SK-N-SH (cell line): Measurements from ENCODE around the gene USP36. TPM values are rescaled to one million over a fixed set of nuclear protein-coding genes. Genes with fewer than 3 reads are reported as not detected.
"Not testable (repeated sequence)": the region's sequence is repeated elsewhere in the genome, so short reads cannot be mapped to it uniquely, and the experiment has no call there.

Experiments used
- CTCF ChIA-PET: fragments of 300-600, 350-600 bp; formaldehyde crosslinking; extraction: SDS; loops from one replicate; lab custom pipeline; 2021; lab: Yijun Ruan, JAX
- POLR2A ChIA-PET: fragments of 350-600 bp; sonication (Branson Sonifier 250); formaldehyde crosslinking; extraction: SDS; loops from one replicate; lab custom pipeline; 2020; ENCODE audit warnings: antibody characterized with exemption, inconsistent platforms; lab: Yijun Ruan, JAX
- DNase-seq: peaks from one replicate; pipeline ENCODE4 v3.0.0; 2012
- H2AFZ ChIP-seq: fragments of 200-600 bp; sonication (generic); 2 replicates; pipeline ENCODE4 v1.8.1; 2016; ENCODE audit warnings: antibody characterized with exemption, mild to moderate bottlenecking, low read depth
- H3F3A ChIP-seq: fragments of 200-600 bp; sonication (generic); replicated peaks from 2 replicates; pipeline ENCODE3; 2016; ENCODE audit warnings: antibody characterized with exemption, mild to moderate bottlenecking; ENCODE audit not compliant: insufficient read depth
- H3K27ac ChIP-seq, 2 experiments: fragments of 200-500 bp in 1 of 2; fragments of 200-600 bp in 1 of 2; sonication (Bioruptor generic) in 1 of 2; sonication (generic), shearing (Covaris generic) in 1 of 2; 2 replicates each; pipeline versions ENCODE4 v1.5.1 to v1.6.1; 2014 to 2016; ENCODE audit warnings: low read depth in 2 of 2, inconsistent platforms in 1 of 2, low read length in 1 of 2, mild to moderate bottlenecking in 1 of 2, mixed read lengths in 1 of 2
- H3K27me3 ChIP-seq: fragments of 200-600 bp; sonication (generic), shearing (Covaris generic); 2 replicates; pipeline ENCODE4 v1.6.1; 2016; ENCODE audit warnings: mixed run types; ENCODE audit not compliant: insufficient read depth
- H3K36me3 ChIP-seq, 2 experiments: fragments of 200-500 bp in 1 of 2; fragments of 200-600 bp in 1 of 2; sonication (Bioruptor generic) in 1 of 2; sonication (generic) in 1 of 2; replicated peaks in 1 of 2; 2 replicates each; pipeline versions ENCODE3 to v1.5.1; 2014 to 2016; ENCODE audit warnings: low read length in 1 of 2, mild to moderate bottlenecking in 1 of 2; ENCODE audit not compliant: insufficient read depth in 2 of 2, control insufficient read depth in 1 of 2
- H3K4me1 ChIP-seq, 2 experiments: fragments of 200-500 bp in 1 of 2; fragments of 200-600 bp in 1 of 2; sonication (Bioruptor generic) in 1 of 2; sonication (generic), shearing (Covaris generic) in 1 of 2; 2 replicates each; pipeline versions ENCODE4 v1.5.1 to v1.6.1; 2014 to 2016; ENCODE audit warnings: low read depth in 1 of 2, low read length in 1 of 2, mixed run types in 1 of 2; ENCODE audit not compliant: insufficient read depth in 2 of 2, control insufficient read depth in 1 of 2
- H3K4me2 ChIP-seq: fragments of 200-600 bp; sonication (generic), shearing (Covaris generic); 2 replicates; pipeline ENCODE4 v1.6.1; 2017; ENCODE audit warnings: mixed run types
- H3K4me3 ChIP-seq, 2 experiments: fragments of 200-500 bp in 1 of 2; fragments of 200-600 bp in 1 of 2; sonication (Bioruptor generic) in 1 of 2; sonication (generic), shearing (Covaris generic) in 1 of 2; 2 replicates each; pipeline versions ENCODE4 v1.5.1 to v1.8.1; 2014 to 2016; ENCODE audit warnings: low read depth in 2 of 2, inconsistent platforms in 1 of 2, low read length in 1 of 2, mild to moderate bottlenecking in 1 of 2, mixed read lengths in 1 of 2, moderate library complexity in 1 of 2
- H3K79me2 ChIP-seq: fragments of 200-600 bp; sonication (generic); 2 replicates; pipeline ENCODE4 v1.8.1; 2017; ENCODE audit warnings: mild to moderate bottlenecking; ENCODE audit not compliant: insufficient read depth
- H3K9ac ChIP-seq: fragments of 200-600 bp; sonication (generic); 2 replicates; pipeline ENCODE4 v1.6.1; 2017; ENCODE audit warnings: mixed run types
- H3K9me2 ChIP-seq: fragments of 200-600 bp; sonication (generic); 2 replicates; pipeline ENCODE4 v1.6.1; 2017; ENCODE audit warnings: mixed run types
- H3K9me3 ChIP-seq: fragments of 200-600 bp; sonication (generic); 2 replicates; pipeline ENCODE4 v1.6.1; 2017; ENCODE audit warnings: mixed run types, mild to moderate bottlenecking, moderate library complexity
- H4K20me1 ChIP-seq: fragments of 200-600 bp; sonication (generic); 2 replicates; pipeline ENCODE4 v1.6.1; 2017; ENCODE audit warnings: mild to moderate bottlenecking, mixed run types; ENCODE audit not compliant: insufficient read depth
- CHD2 ChIP-seq: fragments of 150-350 bp; IDR thresholded peaks from 2 replicates; pipeline ENCODE4 v1.6.1; 2018; ENCODE audit warnings: low read length; ENCODE audit not compliant: partially characterized antibody
- FOSL2 ChIP-seq: IDR thresholded peaks from 2 replicates; pipeline ENCODE4 v1.4.0; 2012; ENCODE audit warnings: low read depth, mild to moderate bottlenecking, moderate library complexity, borderline replicate concordance
- GABPA ChIP-seq: IDR thresholded peaks from 2 replicates; pipeline ENCODE4 v1.4.0; 2012; ENCODE audit warnings: low read depth, mild to moderate bottlenecking
- GATA2 ChIP-seq: sonication (generic); formaldehyde crosslinking; IDR thresholded peaks from 2 replicates; pipeline ENCODE4 v1.5.0; 2020; ENCODE audit warnings: mild to moderate bottlenecking, missing genetic modification reagents
- MEF2A ChIP-seq: IDR thresholded peaks from 2 replicates; pipeline ENCODE4 v1.4.0; 2012; ENCODE audit warnings: low read depth, borderline replicate concordance
- NFIC ChIP-seq: IDR thresholded peaks from 2 replicates; pipeline ENCODE4 v1.4.0; 2012; ENCODE audit warnings: borderline replicate concordance
- RAD21 ChIP-seq: IDR thresholded peaks from 2 replicates; pipeline ENCODE4 v1.6.1; 2012; ENCODE audit warnings: mild to moderate bottlenecking, low read length
- RCOR1 ChIP-seq: fragments of 150-350 bp; IDR thresholded peaks from 2 replicates; pipeline ENCODE4 v1.6.1; 2017; ENCODE audit warnings: antibody characterized with exemption, low read length
- SIN3A ChIP-seq: IDR thresholded peaks from 2 replicates; pipeline ENCODE4 v1.6.1; 2012; ENCODE audit warnings: low read depth, mild to moderate bottlenecking, low read length, moderate library complexity, borderline replicate concordance
- SMC3 ChIP-seq: IDR thresholded peaks from 2 replicates; pipeline ENCODE4 v1.6.1; 2012; ENCODE audit warnings: low read depth, low read length, improper control_type of control experiment
- TAF1 ChIP-seq: IDR thresholded peaks from 2 replicates; pipeline ENCODE4 v1.6.1; 2012; ENCODE audit warnings: low read depth, mild to moderate bottlenecking, low read length, moderate library complexity, borderline replicate concordance
- YY1 ChIP-seq: IDR thresholded peaks from 2 replicates; pipeline ENCODE4 v1.4.0; 2012; ENCODE audit warnings: low read depth, mild to moderate bottlenecking
- WGBS: methylation state at CpG from one replicate; pipeline ENCODE4 v1.1.6; 2017; ENCODE audit warnings: low lambda C conversion rate; 5-methylcytosine and 5-hydroxymethylcytosine counted together
- polyA plus RNA-seq, 3 experiments: library from polyadenylated mRNA; depleted of rRNA; stranded (reverse); fragments of >200 nt; gene quantifications; 2 replicates each; pipeline ENCODE4 v1.2.3, GENCODE V29; 2012
- TF ChIP-seq, protein P1 (sequence below): IDR thresholded peaks from 2 replicates; pipeline ENCODE4 v1.4.0; 2012; ENCODE audit warnings: low read depth, borderline replicate concordance
- TF ChIP-seq, protein P2 (sequence below): fragments of 200-600 bp; sonication (generic); IDR thresholded peaks from 2 replicates; pipeline ENCODE4 v1.6.1; 2017; ENCODE audit warnings: antibody characterized with exemption, mild to moderate bottlenecking, moderate library complexity
- TF ChIP-seq, protein P3 (sequence below): fragments of 150-350 bp; IDR thresholded peaks from 2 replicates; pipeline ENCODE4 v1.6.1; 2016; ENCODE audit warnings: mild to moderate bottlenecking, low read depth, low read length
- TF ChIP-seq, protein P4 (sequence below): IDR thresholded peaks from 2 replicates; pipeline ENCODE4 v1.4.0; 2012; ENCODE audit warnings: low read depth

The USP36 gene
- polyA plus RNA-seq, 1 of the 3 experiments (the other 2 are of a cell fraction): 34.6 TPM

DNA sequence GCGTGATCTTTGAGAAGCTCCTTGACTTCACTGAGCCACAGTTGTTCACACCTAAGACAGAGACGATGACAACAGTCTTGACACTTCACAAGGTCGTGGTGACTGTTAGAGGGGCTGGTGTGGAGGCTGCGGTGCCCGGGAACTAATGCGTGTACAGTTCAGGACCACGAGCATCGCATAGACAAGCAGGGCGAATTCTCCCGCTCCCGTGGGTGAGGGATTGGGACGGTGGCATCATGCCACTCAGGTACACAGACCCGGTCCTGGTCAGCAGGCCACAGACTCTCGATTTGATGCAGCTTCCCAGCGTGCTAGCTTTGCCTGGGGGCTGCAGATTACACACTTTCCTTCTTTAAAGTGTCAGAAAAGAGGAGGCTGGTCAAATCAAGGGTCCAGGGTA, 37.6 kb upstream of the USP36 start (continued):
- TF ChIP-seq, protein P1, sequence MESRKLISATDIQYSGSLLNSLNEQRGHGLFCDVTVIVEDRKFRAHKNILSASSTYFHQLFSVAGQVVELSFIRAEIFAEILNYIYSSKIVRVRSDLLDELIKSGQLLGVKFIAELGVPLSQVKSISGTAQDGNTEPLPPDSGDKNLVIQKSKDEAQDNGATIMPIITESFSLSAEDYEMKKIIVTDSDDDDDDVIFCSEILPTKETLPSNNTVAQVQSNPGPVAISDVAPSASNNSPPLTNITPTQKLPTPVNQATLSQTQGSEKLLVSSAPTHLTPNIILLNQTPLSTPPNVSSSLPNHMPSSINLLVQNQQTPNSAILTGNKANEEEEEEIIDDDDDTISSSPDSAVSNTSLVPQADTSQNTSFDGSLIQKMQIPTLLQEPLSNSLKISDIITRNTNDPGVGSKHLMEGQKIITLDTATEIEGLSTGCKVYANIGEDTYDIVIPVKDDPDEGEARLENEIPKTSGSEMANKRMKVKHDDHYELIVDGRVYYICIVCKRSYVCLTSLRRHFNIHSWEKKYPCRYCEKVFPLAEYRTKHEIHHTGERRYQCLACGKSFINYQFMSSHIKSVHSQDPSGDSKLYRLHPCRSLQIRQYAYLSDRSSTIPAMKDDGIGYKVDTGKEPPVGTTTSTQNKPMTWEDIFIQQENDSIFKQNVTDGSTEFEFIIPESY: no peak

DNA sequence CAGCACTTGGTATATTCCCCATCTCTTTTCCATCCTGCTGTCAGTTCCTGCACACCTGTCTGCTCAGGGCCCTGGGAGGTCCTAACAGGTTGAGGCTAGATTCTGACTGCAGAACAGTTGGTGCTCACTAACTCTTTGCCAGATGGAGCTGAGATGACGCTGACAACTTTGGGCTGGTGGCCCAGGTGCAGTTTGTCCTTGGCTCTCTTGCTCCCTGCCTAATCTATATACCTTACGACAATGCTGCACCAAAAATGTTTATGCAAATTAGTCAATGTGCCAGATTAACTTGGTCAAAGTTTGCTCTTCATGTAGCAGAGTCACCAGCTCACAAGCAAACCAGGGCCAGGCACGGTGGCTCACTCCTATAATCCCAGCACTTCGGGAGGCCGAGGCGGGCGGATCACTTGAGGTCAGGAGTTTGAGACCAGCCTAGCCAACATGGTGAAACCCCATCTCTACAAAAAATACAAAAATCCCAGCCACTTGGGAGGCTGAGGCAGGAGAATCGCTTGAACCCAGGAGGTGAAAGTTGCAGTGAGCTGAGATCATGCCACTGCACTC, 36.4 kb upstream of the USP36 start:
- H3K9me2 ChIP-seq, H3K9ac ChIP-seq, POLR2A ChIA-PET, H3K9me3 ChIP-seq, H4K20me1 ChIP-seq, H3K27me3 ChIP-seq, H2AFZ ChIP-seq, H3K27ac ChIP-seq, DNase-seq, H3K4me2 ChIP-seq, H3K4me3 ChIP-seq: not testable (repeated sequence)
- 94% methylated on average over 8 of the region's 8 CpGs for WGBS
- H3K79me2 ChIP-seq: peaks cover 90% of the 10 kb centered on the region
- peaks cover 7 to 16% of the 10 kb centered on the region in 2 experiments for H3K36me3 ChIP-seq
- peaks cover 20% of the 10 kb centered on the region for H3F3A ChIP-seq
- H3K4me1 ChIP-seq: peaks cover 28 to 66% of the 10 kb centered on the region in 2 experiments; a peak in 3 of 4 replicates
- CTCF ChIA-PET: interaction anchor here (0.8 to 5.4 kb wide), 8 partner anchors 11 to 100 kb away, joined by 3 to 51 read pairs (median 3); no protein-coding TSS in a partner anchor

DNA sequence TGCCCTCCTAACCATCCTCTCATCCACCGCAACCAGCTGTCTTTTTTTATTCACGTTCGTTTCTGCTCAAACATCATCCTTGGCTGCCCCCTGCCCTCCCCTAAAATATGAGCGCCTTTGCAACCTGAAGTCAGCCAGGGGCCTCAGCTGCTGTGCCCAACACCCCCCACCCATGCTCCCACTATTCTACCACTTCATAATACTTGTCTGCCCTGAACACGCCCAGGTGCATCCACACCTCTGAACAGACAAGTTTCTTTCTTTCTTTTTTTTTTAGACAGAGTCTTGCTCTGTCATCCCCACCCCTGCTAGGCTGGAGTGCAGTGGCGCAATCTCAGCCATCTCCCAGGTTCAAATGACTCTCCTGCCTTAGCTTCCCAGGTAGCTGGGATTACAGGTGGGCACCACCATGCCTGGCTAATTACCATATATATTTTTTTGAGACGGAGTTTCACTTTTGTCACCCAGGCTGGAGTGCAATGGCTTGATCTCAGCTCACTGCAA, 35.5 kb upstream of the USP36 start:
- H3K9ac ChIP-seq: peak overlapping the region; percentile 23; the same call in 1 of the 2 replicates
- no peaks in the 10 kb centered on the region for H3K9me2 ChIP-seq
- no peaks in the 10 kb centered on the region for H3K27me3 ChIP-seq
- 88% methylated on average over 7 of the region's 7 CpGs for WGBS
- ChIA-PET CTCF (interaction anchor here (0.8 to 6.3 kb wide), 7 partner anchors 10 to 168 kb away, joined by 3 to 53 read pairs (median 6); no protein-coding TSS in a partner anchor), POLR2A (interaction anchor here (1.7 kb wide), 1 partner anchor 17 kb away, joined by 6 read pairs; no protein-coding TSS in a partner anchor)
- H3K36me3 ChIP-seq: peaks cover 5 to 24% of the 10 kb centered on the region in 2 experiments
- H3K79me2 ChIP-seq: peaks cover 85% of the 10 kb centered on the region
- peak overlapping the region; percentile 12; the same call in 1 of the 2 replicates for H3K4me2 ChIP-seq
- peaks cover 28 to 58% of the 10 kb centered on the region in 2 experiments; a peak in 3 of 4 replicates for H3K4me1 ChIP-seq
- no peak overlapping the region for H3K4me3 ChIP-seq
- no peak overlapping the region for H2AFZ ChIP-seq
- peaks cover 4% of the 10 kb centered on the region; the same call in 1 of the 2 replicates for H4K20me1 ChIP-seq
- peaks cover 20% of the 10 kb centered on the region for H3F3A ChIP-seq
- DNase-seq: no peak
- peak overlapping the region; percentile 66 to 72; a peak in 3 of 4 replicates for H3K27ac ChIP-seq
- no peaks in the 10 kb centered on the region for H3K9me3 ChIP-seq
- no peak for TF ChIP-seq SMC3
- TF ChIP-seq FOSL2: no peak
- TF ChIP-seq, protein P1: no peak
- no peak for TF ChIP-seq RAD21
- no peak for TF ChIP-seq YY1
- no peak for TF ChIP-seq GABPA
- no peak for TF ChIP-seq GATA2 (CRISPR knock-in tag)
- TF ChIP-seq TAF1: no peak
- TF ChIP-seq SIN3A: no peak
- TF ChIP-seq CHD2: no peak
- no peak for TF ChIP-seq MEF2A
- TF ChIP-seq NFIC: no peak
- TF ChIP-seq, protein P2, sequence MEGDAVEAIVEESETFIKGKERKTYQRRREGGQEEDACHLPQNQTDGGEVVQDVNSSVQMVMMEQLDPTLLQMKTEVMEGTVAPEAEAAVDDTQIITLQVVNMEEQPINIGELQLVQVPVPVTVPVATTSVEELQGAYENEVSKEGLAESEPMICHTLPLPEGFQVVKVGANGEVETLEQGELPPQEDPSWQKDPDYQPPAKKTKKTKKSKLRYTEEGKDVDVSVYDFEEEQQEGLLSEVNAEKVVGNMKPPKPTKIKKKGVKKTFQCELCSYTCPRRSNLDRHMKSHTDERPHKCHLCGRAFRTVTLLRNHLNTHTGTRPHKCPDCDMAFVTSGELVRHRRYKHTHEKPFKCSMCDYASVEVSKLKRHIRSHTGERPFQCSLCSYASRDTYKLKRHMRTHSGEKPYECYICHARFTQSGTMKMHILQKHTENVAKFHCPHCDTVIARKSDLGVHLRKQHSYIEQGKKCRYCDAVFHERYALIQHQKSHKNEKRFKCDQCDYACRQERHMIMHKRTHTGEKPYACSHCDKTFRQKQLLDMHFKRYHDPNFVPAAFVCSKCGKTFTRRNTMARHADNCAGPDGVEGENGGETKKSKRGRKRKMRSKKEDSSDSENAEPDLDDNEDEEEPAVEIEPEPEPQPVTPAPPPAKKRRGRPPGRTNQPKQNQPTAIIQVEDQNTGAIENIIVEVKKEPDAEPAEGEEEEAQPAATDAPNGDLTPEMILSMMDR: no peak
- TF ChIP-seq, protein P3, sequence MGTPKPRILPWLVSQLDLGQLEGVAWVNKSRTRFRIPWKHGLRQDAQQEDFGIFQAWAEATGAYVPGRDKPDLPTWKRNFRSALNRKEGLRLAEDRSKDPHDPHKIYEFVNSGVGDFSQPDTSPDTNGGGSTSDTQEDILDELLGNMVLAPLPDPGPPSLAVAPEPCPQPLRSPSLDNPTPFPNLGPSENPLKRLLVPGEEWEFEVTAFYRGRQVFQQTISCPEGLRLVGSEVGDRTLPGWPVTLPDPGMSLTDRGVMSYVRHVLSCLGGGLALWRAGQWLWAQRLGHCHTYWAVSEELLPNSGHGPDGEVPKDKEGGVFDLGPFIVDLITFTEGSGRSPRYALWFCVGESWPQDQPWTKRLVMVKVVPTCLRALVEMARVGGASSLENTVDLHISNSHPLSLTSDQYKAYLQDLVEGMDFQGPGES: no peak
- TF ChIP-seq, protein P4, sequence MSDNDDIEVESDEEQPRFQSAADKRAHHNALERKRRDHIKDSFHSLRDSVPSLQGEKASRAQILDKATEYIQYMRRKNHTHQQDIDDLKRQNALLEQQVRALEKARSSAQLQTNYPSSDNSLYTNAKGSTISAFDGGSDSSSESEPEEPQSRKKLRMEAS: no peak
- TF ChIP-seq RCOR1: no peak
